GM21529 (cell line): ENCODE results near the gene DGLUCY.

ENCODE experiments used
- ATAC-seq: cut with Tn5 transposase; IDR thresholded peaks from one replicate; pipeline ENCODE4 v1.9.1; 2021; ENCODE audit not compliant: unreplicated experiment

DGLUCY gene

DNA sequence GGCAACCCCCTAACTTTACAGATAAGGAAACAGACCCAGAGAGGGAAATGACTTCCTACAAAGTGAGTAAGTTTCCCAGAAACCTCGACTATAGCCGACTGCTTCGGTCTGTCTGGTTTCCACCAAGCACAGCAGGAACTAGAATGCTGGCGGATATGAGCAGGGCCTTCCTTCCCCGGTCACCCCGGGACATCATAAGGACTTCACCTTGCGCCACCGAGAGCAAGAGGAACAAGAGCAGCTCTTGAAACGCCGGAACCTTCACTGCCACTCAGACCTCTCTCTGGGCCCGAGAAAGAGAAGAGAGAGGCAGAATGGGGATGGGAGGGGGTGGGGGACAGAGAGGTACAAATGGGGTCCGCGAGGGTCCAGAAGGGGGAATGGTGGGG lies 160.0 kb downstream of the DGLUCY start:
- no peak for ATAC-seq

DNA sequence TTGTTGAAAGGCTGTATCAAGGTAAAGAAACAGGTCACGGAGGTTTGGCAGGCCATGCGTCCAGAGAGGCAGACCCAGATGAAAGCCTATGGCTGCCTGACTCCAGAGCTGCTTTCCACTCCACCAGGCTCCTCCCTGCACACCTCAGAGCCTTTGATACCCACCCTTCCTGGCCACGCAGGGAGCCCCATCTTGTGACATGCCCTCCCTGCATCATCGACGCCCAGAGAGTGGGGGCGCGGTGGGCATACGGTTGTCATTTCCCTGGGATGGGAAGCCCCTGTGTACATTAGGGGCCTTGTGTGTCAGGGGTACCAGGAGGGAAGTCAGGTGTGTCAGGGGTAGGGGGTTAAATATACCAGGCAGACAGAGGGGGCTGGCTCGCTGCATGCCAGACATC lies 160.9 kb downstream of the DGLUCY start:
- ATAC-seq: no peak
